Stimulated activated CD4-positive, alpha-beta T cell treated with anti-CD3 and anti-CD28 coated beads, Interleukin-12 subunit alpha, Interleukin-12 subunit beta, amount 100 ng/mL, for 4 hours (primary cell): Measurements from ENCODE around the gene TEAD1.

Experiments used
- DNase-seq: peaks from one replicate; pipeline ENCODE4 v3.0.0-alpha.2; 2020

The TEAD1 gene

DNA sequence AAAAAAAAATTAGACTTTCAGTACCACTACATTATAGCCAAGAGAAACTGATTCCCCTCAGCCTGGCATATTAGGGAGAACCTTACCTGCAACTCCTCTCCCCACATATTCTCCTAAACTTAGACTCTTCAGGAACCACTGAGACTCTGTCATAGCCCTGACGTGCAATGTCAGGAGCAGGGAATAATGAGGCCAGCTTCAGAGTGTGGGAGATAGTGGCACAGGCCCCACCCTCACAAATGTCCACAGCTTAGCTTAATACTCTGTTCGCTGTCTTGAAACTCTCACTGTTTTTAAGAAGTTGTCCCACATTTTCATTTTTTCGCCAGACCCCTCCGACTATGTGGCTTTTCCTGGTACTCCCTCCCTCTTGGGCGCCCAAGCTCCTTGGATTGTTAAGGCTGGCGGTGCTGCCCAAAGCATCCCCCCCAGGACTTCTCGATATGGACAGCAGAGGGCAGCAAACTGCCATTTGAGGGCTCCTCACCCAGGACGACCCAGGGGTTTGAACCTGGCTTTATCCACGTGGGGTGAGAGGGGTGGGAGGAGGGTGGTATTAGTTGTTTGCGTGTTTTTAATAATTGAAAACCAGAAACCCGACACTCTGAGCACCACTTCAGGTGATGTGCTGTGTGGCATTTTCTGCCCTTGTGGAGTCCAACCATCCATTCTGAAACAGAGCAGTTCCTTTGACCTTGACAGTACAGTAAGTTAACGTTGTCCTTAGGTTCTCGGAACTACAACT is 289.7 kb downstream of the TEAD1 start:
- DNase-seq: peak; percentile 56

DNA sequence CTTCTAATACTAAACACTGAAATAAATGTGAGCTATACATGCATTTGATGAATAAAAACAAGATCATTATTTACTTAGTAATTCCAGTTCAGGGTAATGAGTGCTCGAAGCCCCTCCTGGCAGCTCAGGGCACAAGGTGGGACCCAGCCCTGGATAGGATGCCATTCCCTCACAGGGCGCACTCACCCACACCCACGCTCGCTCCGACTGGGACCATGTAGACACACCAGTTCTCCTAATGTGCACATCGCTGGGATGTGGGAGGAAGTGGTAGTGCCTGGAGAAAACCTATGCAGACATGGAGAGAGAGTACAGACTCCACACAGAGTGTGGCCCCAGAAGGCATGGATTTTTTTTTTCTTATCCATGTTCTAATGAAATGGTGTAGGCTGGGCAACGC is 290.4 kb downstream of the TEAD1 start:
- no peak for DNase-seq

DNA sequence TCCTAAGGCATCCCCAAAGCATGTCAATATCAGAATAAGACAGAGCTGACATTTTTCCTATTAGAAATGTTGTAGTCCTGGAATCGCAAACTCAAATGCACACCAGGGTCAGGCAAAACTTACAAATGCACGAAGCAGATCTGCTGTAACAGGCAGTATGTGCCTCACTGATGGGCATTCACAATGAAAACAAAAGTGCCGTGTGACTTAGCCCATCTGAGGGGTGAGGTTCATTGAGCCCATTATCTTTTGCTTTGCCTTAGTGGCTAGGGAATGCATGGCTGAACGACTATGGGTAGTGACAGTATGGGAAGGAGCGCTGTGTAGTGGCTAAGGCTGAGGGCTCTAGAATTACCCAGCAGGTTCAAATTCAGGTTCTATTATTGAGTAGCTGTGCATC is 291.8 kb downstream of the TEAD1 start:
- no peak for DNase-seq

DNA sequence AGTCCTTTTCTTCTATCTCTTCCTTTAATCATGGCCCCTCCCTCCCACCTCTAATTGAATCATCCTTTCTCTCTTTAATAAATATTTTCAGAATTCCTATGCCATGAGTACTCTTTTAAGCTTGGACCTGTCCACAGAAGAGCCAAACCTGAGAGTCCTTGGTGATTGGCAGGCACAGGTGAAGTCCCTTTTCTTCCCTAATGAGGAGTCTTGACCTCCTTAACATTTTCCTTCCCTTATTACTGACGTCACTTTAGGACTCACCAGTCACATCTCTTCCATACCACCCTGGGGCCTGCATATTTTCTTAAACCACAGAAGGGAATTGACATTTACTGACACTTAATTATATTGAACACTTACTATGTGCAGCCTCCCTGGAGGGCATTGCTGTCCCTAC is 293.9 kb downstream of the TEAD1 start:
- DNase-seq: no peak

- DNase-seq: no peak
These were observed 294.6 kb downstream of the TEAD1 start for GRCh38 chr11:12968826-12969225.

DNA sequence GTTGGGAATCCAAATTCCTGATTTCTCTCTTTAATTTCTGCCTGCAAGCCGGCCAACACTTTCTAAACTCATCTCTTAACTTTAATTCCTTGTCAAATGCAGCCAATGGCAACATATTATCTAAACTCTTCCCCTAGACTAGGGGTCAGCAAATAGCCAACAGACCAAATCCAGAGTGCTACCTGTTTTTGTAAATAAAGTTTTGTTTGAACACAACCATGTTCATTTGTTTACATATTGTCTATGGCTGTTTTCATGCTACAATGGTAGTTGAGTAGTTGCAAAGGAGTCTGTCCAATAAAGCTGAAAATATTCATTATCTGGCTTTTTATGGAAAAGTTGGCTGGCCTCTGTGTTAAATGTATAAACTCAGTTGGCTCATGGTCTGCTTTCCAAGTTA is 297.7 kb downstream of the TEAD1 start:
- no peak for DNase-seq

DNA sequence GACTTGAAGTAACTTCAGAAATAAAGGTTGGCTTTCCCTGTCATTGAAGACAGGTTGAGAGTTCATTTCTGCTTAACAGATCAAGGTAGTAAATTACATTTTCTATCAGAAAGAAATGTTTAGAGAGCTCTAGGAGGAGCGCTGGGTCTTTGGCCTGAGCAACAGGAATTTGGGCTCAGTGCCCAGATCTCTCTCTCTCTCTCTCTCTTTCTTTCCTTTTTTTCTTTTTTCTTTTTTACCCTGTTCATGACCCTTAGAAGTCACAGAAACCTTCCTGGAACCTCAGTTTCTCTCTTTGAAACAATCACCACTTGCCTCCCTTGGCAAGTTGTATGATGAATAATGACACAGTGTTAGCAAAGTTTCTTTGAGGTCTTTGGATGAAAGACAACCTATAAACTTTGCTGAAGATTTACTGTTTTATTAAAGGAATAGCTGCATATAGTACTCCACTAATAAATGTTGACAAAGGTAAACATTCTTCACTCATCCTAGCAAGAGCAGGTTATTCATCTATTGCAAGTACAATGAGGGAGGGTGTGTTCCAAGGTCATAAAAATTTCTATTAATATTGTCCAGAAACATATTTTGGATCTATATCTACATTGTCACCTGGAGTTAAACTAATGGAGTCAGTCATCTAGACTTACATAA is 299.4 kb downstream of the TEAD1 start:
- DNase-seq: no peak

GRCh38 chr11:12975195-12975594 is 301.0 kb downstream of the TEAD1 start:
- DNase-seq: no peak

- no peak for DNase-seq
These were observed 305.9 kb downstream of the TEAD1 start for GRCh38 chr11:12979928-12980689.

DNA sequence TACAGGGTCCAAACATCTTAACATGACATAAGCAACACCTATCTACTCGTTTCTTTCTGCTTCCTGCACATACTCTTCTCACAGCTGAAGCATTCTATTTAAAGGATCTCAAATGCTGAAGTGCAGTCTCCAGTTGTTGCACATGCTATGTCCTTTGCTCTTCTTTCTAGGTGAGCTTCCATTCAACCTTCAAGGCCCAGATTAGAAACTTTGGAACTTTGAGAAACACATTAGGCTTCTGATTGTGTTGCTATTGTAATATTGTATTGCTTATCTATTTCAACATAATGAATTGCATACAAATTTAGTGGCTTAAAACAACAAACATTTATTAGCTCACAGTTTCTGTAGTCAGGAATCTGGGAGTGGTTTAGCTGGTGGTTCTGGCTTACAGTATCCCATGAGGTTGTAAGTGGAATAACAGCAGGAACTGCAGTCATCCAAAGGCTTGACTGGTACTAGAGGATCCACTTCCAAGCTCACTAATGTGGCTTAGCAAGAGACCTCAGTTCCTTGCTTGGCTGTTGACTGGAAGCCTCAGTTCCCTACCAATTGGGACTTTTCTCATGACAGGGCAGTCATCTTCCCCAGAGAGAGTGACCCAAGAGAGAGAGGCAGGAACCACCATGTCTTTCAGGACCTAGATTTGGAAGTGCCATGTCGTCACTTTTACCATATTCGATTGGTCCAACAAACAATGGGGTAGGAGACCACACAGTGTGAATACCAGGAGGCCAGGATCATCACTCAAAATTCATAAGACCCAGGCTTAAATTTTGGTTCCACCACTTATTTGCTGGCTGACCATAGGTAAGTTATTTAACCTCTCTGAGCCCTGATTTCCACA is 307.7 kb downstream of the TEAD1 start:
- DNase-seq: no peak

DNA sequence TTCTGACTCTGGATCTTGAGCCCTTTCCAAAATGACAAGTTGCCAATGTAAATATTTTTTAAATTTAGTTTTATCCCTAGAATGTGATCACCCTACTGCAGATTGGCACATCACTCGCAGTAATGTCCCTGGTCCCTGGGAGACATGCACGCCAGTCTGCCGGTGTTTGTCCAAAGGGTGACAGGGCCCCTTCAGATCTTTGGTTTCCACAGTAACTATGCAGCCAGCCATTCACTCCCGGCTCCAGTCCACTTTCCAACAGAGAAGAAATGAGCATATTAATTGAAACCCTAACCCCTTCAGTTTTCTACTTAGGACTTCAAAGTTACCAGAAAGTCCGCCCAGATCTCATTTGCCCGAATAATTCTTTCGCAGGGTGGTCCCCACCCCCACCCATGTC is 309.1 kb downstream of the TEAD1 start:
- no peak for DNase-seq

GRCh38 chr11:12986194-12986898 is 312.1 kb downstream of the TEAD1 start:
- DNase-seq: no peak

GRCh38 chr11:12989428-12990161 is 315.4 kb downstream of the TEAD1 start:
- DNase-seq: no peak

- no peak for DNase-seq
These were observed 315.9 kb downstream of the TEAD1 start for GRCh38 chr11:12990162-12990480.

GRCh38 chr11:12991426-12991825 is 317.2 kb downstream of the TEAD1 start:
- no peak for DNase-seq

DNA sequence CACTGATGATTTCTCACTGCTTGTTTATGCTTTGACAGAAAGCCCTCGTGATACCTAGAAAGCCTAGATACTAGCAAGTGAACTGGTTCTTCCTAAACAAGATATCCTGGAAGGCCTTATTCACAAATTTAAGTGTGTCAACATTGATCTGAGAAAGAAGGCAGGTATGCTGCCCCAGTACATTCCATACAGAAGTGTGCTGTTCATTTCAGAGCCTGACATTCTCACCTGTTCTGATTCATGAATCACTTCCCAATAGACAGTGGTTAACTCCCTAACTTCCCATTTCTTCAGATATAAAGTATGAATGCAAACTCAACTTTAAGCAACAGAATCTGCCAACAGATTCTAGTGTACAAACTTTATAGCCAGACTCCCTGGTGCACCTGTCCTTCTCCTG is 319.4 kb downstream of the TEAD1 start:
- no peak for DNase-seq
